ENCODE results near the gene MAP3K13.

The MAP3K13 gene, protein sequence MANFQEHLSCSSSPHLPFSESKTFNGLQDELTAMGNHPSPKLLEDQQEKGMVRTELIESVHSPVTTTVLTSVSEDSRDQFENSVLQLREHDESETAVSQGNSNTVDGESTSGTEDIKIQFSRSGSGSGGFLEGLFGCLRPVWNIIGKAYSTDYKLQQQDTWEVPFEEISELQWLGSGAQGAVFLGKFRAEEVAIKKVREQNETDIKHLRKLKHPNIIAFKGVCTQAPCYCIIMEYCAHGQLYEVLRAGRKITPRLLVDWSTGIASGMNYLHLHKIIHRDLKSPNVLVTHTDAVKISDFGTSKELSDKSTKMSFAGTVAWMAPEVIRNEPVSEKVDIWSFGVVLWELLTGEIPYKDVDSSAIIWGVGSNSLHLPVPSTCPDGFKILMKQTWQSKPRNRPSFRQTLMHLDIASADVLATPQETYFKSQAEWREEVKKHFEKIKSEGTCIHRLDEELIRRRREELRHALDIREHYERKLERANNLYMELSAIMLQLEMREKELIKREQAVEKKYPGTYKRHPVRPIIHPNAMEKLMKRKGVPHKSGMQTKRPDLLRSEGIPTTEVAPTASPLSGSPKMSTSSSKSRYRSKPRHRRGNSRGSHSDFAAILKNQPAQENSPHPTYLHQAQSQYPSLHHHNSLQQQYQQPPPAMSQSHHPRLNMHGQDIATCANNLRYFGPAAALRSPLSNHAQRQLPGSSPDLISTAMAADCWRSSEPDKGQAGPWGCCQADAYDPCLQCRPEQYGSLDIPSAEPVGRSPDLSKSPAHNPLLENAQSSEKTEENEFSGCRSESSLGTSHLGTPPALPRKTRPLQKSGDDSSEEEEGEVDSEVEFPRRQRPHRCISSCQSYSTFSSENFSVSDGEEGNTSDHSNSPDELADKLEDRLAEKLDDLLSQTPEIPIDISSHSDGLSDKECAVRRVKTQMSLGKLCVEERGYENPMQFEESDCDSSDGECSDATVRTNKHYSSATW

DNA sequence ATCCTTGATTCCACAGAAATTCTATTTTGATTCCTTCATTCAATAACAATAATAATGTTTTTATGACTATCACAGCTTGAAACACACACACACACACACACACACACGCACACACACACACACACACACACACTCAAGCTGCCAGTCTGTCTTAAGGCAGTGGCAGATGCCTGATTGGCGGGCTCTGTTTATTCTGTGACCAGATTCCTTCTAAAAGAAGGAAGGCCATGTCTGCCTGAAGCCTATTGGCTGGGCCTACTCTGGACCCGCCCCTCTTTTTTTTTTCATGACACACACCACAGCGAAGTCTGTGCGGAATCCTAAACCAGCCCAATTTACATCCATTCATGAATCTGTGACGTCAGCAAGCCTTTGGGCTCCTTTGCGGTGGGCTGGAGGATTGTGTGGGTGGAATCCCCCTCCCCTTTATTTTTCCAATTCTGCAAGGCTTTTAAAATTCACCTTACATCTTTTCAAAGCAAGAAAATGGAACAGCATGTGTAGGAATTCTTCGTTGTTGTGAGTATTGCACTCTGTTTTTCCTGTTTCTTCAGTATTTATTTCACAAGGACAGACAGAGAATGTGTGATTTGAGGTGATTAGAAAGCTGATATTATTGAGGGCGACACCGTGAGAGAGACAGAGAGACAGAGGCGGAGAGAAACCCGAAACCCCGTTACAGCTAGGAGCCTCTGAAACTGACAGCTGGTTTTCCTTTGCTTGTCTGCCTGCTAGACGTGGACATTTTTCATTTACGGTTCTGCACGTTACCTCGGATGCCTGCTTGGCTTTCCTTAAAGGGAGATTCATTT, at the start of gene MAP3K13:
Gene MAP3K13 (plus strand): TSS at position 287 of the 812 bp plus-strand sequence. CDS start 65,446 bp downstream, outside the sequence.
- DNase-seq: peak; percentile 64

DNA sequence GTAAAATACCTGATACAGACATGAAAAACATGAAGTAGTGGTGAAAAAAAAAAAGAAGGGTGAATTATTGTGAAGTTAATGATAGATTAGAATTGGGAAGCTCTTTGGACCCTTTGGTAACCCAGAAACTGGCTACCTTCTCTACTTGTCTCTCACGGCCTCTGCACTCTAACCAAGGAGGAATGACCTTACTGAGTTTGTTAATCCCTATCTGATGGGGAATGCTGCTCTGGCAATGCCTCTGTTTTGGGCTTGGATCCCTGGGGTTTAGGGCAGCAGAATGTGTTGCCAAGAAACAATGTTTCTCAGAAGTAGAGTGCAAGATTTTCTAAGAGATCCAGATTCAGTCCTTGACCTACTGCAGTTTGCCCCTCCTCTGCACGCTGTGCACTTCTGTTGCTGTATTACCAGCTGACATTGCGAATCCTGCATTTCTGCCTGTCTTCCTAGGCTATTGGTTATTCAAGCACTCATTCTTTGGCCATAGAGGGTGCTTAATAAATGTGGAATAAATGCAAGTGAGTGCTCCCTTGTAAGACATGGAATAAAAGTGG, 49.2 kb upstream of the MAP3K13 start:
- no peak for DNase-seq

- DNase-seq: no peak
Measured at GRCh38 chr3:185316740-185317412, 46.1 kb upstream of the MAP3K13 start.

DNA sequence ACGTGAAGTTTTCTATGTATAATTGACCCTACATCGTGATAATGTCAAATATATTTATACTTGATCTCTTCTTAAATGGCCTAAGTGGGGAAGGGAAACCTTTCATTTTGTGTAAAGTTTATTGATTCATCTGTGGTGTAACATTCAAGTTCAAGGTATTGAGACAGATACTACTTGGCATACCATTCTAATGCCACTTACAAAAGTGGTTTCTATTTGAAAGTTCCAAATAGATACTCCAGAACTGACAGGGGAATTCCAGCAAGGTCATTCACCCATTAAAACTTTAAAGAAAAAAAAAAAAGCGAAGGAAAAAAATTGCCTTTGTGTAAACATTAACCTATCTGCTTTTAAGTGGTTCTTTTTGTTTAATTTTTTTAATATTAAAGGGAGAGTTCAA, 45.3 kb upstream of the MAP3K13 start:
- DNase-seq: no peak

DNA sequence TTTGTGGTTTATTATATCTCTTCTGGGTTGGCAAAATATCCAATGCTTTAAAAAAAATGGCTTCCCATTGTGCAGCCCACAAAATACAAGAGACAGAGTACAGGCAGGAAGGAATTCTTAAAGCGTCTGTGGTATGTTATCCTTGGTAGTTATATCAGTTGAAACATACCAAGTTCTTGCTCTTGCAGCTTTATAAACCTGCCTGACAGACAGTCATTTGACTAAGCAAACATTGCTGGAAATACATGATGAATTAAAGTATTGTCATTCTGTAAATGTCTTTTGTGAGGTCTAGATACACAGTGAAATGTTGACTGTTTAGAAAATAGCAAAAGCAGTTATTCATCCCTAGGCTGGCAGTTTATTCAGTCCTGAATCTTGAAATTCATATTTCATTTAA, 44.8 kb upstream of the MAP3K13 start:
- DNase-seq: no peak

- DNase-seq: no peak
Measured at GRCh38 chr3:185319801-185320200, 43.1 kb upstream of the MAP3K13 start.

- no peak for DNase-seq
Measured at GRCh38 chr3:185320949-185321348, 42.0 kb upstream of the MAP3K13 start.

DNA sequence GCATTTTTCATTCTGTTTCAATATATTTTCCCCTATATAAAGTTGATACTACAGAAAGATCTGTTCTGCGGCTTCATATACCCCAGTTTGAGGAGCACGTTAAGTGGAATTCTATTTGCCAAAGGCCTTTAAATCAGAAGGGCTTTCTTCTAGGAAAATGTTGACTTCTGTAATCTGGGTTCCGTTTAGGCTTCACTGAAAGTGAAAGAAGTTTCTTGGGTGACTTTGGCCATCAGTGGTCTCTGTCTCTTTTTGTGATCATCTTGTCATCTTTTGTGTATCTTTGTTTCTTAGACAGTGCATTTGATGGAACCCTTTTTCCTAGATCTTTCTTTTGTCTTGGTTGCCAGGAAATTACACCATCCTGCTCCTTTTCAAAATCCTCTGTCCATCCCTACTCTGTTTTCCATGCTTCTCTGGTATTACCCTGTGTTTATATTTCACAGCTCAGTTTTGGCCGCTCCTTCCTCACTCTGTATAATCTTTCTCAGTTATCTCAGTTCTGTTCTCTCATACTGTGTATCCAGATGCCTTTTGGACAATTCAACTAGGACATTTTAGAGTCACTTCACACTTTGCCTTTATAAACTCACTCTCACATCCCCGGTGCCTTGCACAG, 40.7 kb upstream of the MAP3K13 start:
- no peak for DNase-seq

GRCh38 chr3:185325946-185326791, 36.8 kb upstream of the MAP3K13 start:
- DNase-seq: no peak

DNA sequence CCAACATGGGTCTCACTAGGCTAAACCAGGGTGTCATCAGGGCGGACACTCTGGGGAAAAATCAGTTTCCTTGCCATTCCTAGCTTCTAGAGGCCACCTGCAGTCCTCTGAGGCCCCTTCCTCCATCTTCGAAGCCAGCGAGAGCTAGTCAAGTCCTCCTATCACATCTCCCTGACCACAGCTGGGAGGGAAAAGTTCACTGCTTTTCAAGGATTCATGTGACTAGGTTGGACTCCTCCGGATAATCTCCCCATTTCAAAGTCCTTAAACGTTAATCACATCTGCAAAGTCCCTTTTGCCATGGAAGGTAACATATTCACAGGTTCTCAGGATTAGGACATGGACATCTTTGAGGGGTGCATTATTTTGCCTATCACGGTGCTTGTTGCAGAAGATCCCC, 35.9 kb upstream of the MAP3K13 start:
- DNase-seq: no peak

DNA sequence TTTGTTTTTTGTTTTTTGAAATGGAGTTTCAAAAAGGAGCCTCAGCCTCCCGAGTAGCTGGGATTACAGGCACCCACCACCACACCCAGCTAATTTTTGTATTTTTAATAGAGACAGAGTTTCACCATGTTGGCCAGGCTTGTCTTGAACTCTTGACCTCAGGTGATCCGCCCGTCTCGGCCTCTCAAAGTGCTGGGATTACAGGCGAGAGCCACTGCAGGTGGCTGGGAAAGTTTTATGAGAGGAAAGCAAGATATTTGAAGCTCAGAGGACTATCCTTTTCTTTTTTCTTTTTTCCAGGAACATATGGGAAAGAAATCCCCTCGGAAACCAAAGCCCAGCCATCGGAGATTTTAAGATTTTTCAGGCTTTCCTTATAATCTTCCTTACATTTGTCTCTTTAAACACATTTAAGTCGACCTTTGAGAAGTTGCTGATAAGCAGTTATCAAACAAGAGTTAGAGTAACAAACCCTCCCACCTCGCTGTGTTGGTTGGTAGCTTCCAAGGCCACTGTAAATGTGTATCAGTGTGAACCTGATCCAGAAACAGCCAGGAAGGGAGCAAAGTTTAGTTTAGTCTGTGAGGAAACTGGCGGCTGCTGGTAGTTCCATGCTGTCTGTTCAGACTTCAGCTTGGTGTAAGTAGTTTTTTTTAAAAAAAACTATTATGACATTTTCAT, 34.5 kb upstream of the MAP3K13 start:
- DNase-seq: no peak

GRCh38 chr3:185330238-185330637, 32.7 kb upstream of the MAP3K13 start:
- no peak for DNase-seq

DNA sequence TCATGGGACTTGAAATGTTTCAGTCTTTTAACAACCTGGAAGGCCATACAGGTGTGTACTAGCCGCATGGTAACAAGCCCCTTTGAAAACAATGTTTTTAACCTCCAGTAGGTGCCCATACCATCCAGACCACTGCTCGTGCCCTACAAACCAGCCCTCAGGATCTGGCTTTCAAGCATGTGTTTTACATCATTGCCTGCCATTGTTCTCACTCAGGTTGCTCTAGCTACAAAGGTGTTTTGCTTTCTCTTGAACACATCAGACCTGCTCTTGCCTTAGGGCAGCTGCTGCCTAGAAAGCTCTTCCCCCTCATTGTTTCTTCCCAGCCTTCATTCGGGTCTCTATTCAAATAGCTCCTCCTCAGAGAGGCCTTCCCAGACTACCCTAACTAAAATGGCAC, 32.3 kb upstream of the MAP3K13 start:
- DNase-seq: no peak

- DNase-seq: peak; percentile 65
Measured at GRCh38 chr3:185332026-185332735, 30.8 kb upstream of the MAP3K13 start.

- peak; percentile 37 for DNase-seq
Measured at GRCh38 chr3:185335799-185336198, 27.1 kb upstream of the MAP3K13 start.

GRCh38 chr3:185337231-185337816, 25.6 kb upstream of the MAP3K13 start:
- DNase-seq: no peak

- DNase-seq: no peak
Measured at GRCh38 chr3:185339945-185340344, 23.0 kb upstream of the MAP3K13 start.

GRCh38 chr3:185340751-185341150, 22.2 kb upstream of the MAP3K13 start:
- DNase-seq: no peak

Measured in activated CD4-positive, alpha-beta T cell treated with anti-CD3 and anti-CD28 coated beads, Interleukin-2, amount 50 U/mL, for 16 hours (primary cell).